Suprapubic skin (tissue), 4 donors: Measurements from ENCODE around the gene MTRF1L. TPM values are rescaled to one million over a fixed set of nuclear protein-coding genes. Genes with fewer than 3 reads are reported as not detected.
"Not testable (repeated sequence)": the region's sequence is repeated elsewhere in the genome, so short reads cannot be mapped to it uniquely, and the experiment has no call there.

Source experiments
- DNase-seq, 2 donors: peaks; one replicate each; pipeline ENCODE4 v3.0.0-alpha.2; 2019; ENCODE audit warnings: low spot score in 2 of 2
- H3K27ac ChIP-seq: fragments of 200-600 bp; sonication (generic); one replicate; pipeline ENCODE4 v1.5.1; 2019
- H3K27me3 ChIP-seq: fragments of 200-600 bp; sonication (generic); one replicate; pipeline ENCODE4 v1.5.1; 2019
- H3K36me3 ChIP-seq: fragments of 200-600 bp; sonication (generic); one replicate; pipeline ENCODE4 v1.5.1; 2019
- H3K4me1 ChIP-seq: fragments of 200-600 bp; sonication (generic); one replicate; pipeline ENCODE4 v1.5.1; 2019
- H3K4me3 ChIP-seq: fragments of 200-600 bp; sonication (generic); one replicate; pipeline ENCODE4 v1.5.1; 2019; ENCODE audit warnings: mild to moderate bottlenecking
- H3K9me3 ChIP-seq: fragments of 200-600 bp; sonication (generic); one replicate; pipeline ENCODE4 v1.5.1; 2019
- CTCF ChIP-seq, 2 donors: fragments of 200-600 bp in 1 of 2; fragments of 450-650 bp in 1 of 2; sonication (generic) in 1 of 2; IDR thresholded peaks; one replicate each; pipeline ENCODE4 v1.5.1; 2016 to 2019; ENCODE audit warnings: antibody characterized with exemption in 2 of 2, mild to moderate bottlenecking in 1 of 2, moderate library complexity in 1 of 2
- EP300 ChIP-seq: sonication (generic); formaldehyde crosslinking; IDR thresholded peaks from one replicate; pipeline ENCODE4 v1.6.1; 2017; ENCODE audit warnings: antibody characterized with exemption
- POLR2A ChIP-seq, 2 donors: fragments of 450-650 bp; IDR thresholded peaks; one replicate each; pipeline ENCODE4 v1.6.1; 2017; ENCODE audit warnings: antibody characterized with exemption in 2 of 2, mild to moderate bottlenecking in 2 of 2, moderate library complexity in 2 of 2
- POLR2AphosphoS5 ChIP-seq, 3 donors: sonication (generic); formaldehyde crosslinking; IDR thresholded peaks; one replicate each; pipeline ENCODE4 v1.6.1; 2017; ENCODE audit warnings: antibody characterized with exemption in 3 of 3
- WGBS: methylation state at CpG from one replicate; pipeline ENCODE4 v1.1.5; 2018; 5-methylcytosine and 5-hydroxymethylcytosine counted together
- total RNA-seq, 4 donors: library from RNA; depleted of rRNA; stranded (reverse); fragments of >200 nt; gene quantifications; one replicate each; pipeline ENCODE4 v1.1.0, GENCODE V29; 2016

Gene MTRF1L
- total RNA-seq, 4 donors from 2014 or later: 10.7 to 16.5 (median 12.3) TPM

GRCh38 chr6:152993847-152994246, 8.7 kb downstream of the MTRF1L start:
- no peaks in the 10 kb centered on the region for H3K9me3 ChIP-seq
- H3K27me3 ChIP-seq: no peaks in the 10 kb centered on the region
- peaks cover 45% of the 10 kb centered on the region for H3K36me3 ChIP-seq
- peaks cover 6% of the 10 kb centered on the region for H3K4me1 ChIP-seq
- no peak for DNase-seq
- H3K4me3 ChIP-seq: no peak overlapping the region
- H3K27ac ChIP-seq: no peak overlapping the region
- TF ChIP-seq CTCF (IDR thresholded peaks at IDR 0.05): no peak
- no peak for TF ChIP-seq POLR2AphosphoS5 (IDR thresholded peaks at IDR 0.05)
- TF ChIP-seq POLR2A (IDR thresholded peaks at IDR 0.05): no peak
- no peak for TF ChIP-seq EP300

GRCh38 chr6:152993431-152993830, 9.1 kb downstream of the MTRF1L start:
- no peaks in the 10 kb centered on the region for H3K9me3 ChIP-seq
- no peak for TF ChIP-seq CTCF (IDR thresholded peaks at IDR 0.05)
- no peak for TF ChIP-seq POLR2AphosphoS5 (IDR thresholded peaks at IDR 0.05)
- TF ChIP-seq POLR2A (IDR thresholded peaks at IDR 0.05): no peak
- TF ChIP-seq EP300: no peak
- no peaks in the 10 kb centered on the region for H3K27me3 ChIP-seq
- H3K36me3 ChIP-seq: peaks cover 45% of the 10 kb centered on the region
- no peak for DNase-seq
- no peak overlapping the region for H3K27ac ChIP-seq
- H3K4me1 ChIP-seq: peaks cover 5% of the 10 kb centered on the region
- no peak overlapping the region for H3K4me3 ChIP-seq

- Histone ChIP-seq H3K27me3 (no peaks in the 10 kb centered on the region), H3K36me3 (peaks cover 9% of the 10 kb centered on the region), H3K27ac (no peak overlapping the region), H3K9me3 (no peaks in the 10 kb centered on the region), H3K4me3 (no peak overlapping the region), H3K4me1 (peaks cover 32% of the 10 kb centered on the region)
- WGBS: 78% methylated on average over 2 of the region's 2 CpGs
- TF ChIP-seq CTCF (IDR thresholded peaks at IDR 0.05): no peak
- TF ChIP-seq POLR2AphosphoS5 (IDR thresholded peaks at IDR 0.05): no peak
- TF ChIP-seq EP300: no peak
- TF ChIP-seq POLR2A (IDR thresholded peaks at IDR 0.05): no peak
- no peak for DNase-seq
These were observed 15.5 kb downstream of the MTRF1L start for GRCh38 chr6:152986978-152987377.

- WGBS: 87% methylated on average over 11 of the region's 11 CpGs
- H3K27ac ChIP-seq, H3K27me3 ChIP-seq, H3K9me3 ChIP-seq, DNase-seq, H3K36me3 ChIP-seq, H3K4me3 ChIP-seq: not testable (repeated sequence)
- peaks cover 33% of the 10 kb centered on the region for H3K4me1 ChIP-seq
These were observed 17.2 kb downstream of the MTRF1L start for GRCh38 chr6:152985300-152985699.

GRCh38 chr6:152984513-152984872, 18.0 kb downstream of the MTRF1L start:
- H3K4me3 ChIP-seq: peak overlapping the region; percentile 83
- 4% methylated on average over 7 of the region's 7 CpGs for WGBS
- no peaks in the 10 kb centered on the region for H3K36me3 ChIP-seq
- no peaks in the 10 kb centered on the region for H3K9me3 ChIP-seq
- peaks cover 33% of the 10 kb centered on the region for H3K4me1 ChIP-seq
- no peak for TF ChIP-seq EP300
- peak overlapping the region; percentile 95 for H3K27ac ChIP-seq
- no peaks in the 10 kb centered on the region for H3K27me3 ChIP-seq
- DNase-seq: no peak

GRCh38 chr6:152983637-152984512, 18.6 kb downstream of the MTRF1L start:
- peak overlapping the region; percentile 83 for H3K4me3 ChIP-seq
- no peaks in the 10 kb centered on the region for H3K9me3 ChIP-seq
- no peaks in the 10 kb centered on the region for H3K36me3 ChIP-seq
- H3K4me1 ChIP-seq: peaks cover 33% of the 10 kb centered on the region
- 0% methylated on average over 28 of the region's 38 CpGs for WGBS
- peak overlapping the region; percentile 95 for H3K27ac ChIP-seq
- TF ChIP-seq POLR2AphosphoS5 (IDR thresholded peaks at IDR 0.05) (no peak), POLR2A (IDR thresholded peaks at IDR 0.05) (peak in 1 of 2 donors; percentile 11), EP300 (no peak)
- DNase-seq: peak; percentile 95 to 96
- no peaks in the 10 kb centered on the region for H3K27me3 ChIP-seq
